Mesothelial cell of epicardium (in vitro differentiated cells): ENCODE measurements around the gene PPP6R3. TPM values are rescaled to one million over a fixed set of nuclear protein-coding genes. Genes with fewer than 3 reads are reported as not detected.

ENCODE experiments used
- DNase-seq, 2 experiments: peaks; one replicate each; pipeline ENCODE4 v3.0.0; 2021; ENCODE audit warnings: low spot score in 2 of 2; ENCODE audit not compliant: unreplicated experiment in 2 of 2
- H3K27ac Mint-ChIP-seq: 2 replicates; pipeline ENCODE4 v1.8.0; 2021; ENCODE audit warnings: mixed read lengths
- H3K27me3 Mint-ChIP-seq: 2 replicates; pipeline ENCODE4 v1.8.0; 2021; ENCODE audit warnings: low read depth, mixed read lengths
- H3K36me3 Mint-ChIP-seq: 2 replicates; pipeline ENCODE4 v1.8.0; 2021; ENCODE audit warnings: mixed read lengths
- H3K4me1 Mint-ChIP-seq: 2 replicates; pipeline ENCODE4 v1.8.0; 2021; ENCODE audit warnings: mixed read lengths
- H3K4me3 Mint-ChIP-seq: 2 replicates; pipeline ENCODE4 v1.8.0; 2021; ENCODE audit warnings: mild to moderate bottlenecking, moderate library complexity, mixed read lengths
- H3K9me3 Mint-ChIP-seq: 2 replicates; pipeline ENCODE4 v1.8.0; 2021; ENCODE audit warnings: mixed read lengths
- total RNA-seq: library from RNA; stranded (reverse); gene quantifications from 3 replicates; pipeline ENCODE4 v1.2.1, GENCODE V29; 2021
- TF ChIP-seq, protein P1 (sequence below): fragments of 200-600 bp; sonication (generic); IDR thresholded peaks from one replicate; pipeline ENCODE4 v1.5.0; 2021; ENCODE audit warnings: antibody characterized with exemption; ENCODE audit not compliant: unreplicated experiment

The PPP6R3 gene
- total RNA-seq, 1 donor from 2014 or later: 137 TPM

DNA sequence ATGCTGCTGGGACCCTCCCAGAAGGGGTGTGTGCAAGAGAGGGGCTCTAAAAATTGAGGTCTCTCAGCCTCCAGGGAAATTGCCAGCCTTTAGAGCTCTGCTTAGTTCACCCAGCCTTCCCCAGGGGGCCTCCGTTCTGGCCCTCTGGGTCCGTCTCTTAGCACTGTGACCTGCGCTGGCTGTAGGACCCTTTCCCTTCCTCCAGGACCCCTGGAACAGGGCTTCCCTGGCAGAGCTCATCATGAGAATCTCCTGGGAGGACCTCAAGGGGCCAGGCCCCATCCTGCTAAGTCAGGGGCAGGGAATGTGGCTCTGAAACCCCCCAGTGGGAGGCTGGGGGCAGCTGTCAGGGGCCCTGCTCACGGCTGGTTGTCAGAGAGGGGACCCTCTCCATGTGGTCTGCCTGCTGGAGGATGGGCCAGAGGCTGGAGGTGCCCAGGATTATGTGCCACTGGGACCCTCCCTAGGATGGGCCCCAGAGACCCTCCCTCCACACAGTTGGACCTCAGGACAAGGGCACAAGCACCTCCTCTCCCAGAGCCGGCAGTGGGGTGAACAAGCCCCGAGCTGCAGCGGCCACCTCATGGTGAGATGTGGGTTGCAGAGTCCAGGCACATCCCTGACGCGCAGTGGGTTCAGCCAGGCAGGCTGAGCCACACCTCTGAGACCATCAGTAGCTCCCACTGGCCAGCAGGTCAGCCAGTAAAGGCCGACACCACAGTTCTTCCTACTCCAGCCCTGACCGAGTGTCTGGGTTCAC is 196.6 kb downstream of the PPP6R3 start:
- H3K27ac Mint-ChIP-seq: no peak overlapping the region
- TF ChIP-seq, protein P1, sequence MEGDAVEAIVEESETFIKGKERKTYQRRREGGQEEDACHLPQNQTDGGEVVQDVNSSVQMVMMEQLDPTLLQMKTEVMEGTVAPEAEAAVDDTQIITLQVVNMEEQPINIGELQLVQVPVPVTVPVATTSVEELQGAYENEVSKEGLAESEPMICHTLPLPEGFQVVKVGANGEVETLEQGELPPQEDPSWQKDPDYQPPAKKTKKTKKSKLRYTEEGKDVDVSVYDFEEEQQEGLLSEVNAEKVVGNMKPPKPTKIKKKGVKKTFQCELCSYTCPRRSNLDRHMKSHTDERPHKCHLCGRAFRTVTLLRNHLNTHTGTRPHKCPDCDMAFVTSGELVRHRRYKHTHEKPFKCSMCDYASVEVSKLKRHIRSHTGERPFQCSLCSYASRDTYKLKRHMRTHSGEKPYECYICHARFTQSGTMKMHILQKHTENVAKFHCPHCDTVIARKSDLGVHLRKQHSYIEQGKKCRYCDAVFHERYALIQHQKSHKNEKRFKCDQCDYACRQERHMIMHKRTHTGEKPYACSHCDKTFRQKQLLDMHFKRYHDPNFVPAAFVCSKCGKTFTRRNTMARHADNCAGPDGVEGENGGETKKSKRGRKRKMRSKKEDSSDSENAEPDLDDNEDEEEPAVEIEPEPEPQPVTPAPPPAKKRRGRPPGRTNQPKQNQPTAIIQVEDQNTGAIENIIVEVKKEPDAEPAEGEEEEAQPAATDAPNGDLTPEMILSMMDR: no peak
- peaks cover 13% of the 10 kb centered on the region for H3K9me3 Mint-ChIP-seq
- no peaks in the 10 kb centered on the region for H3K36me3 Mint-ChIP-seq
- DNase-seq: no peak
- H3K4me1 Mint-ChIP-seq: peaks cover 9% of the 10 kb centered on the region
- peaks cover 5% of the 10 kb centered on the region for H3K27me3 Mint-ChIP-seq
- H3K4me3 Mint-ChIP-seq: no peak overlapping the region

DNA sequence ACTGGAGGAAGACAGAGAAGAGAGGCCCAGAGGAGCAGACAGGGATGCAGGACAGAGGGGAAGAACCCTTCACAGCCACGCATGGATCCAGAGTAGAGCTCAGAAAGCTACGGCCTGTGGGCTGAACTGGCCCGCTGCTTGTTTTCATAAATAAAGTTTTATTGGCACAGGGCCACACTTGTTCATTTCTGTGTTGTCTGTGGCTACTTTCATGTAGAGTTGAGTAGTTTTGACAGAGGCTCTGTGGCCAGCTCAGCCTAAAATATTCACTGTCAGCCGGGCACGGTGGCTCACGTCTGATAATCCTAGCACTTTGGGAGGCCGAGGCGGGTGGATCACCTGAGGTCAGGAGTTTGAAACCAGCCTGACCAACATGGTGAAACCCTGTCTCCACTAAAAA is 197.5 kb downstream of the PPP6R3 start:
- Mint-ChIP-seq H3K9me3 (peaks cover 16% of the 10 kb centered on the region), H3K4me3 (no peak overlapping the region), H3K27me3 (peaks cover 8% of the 10 kb centered on the region), H3K4me1 (peaks cover 9% of the 10 kb centered on the region), H3K36me3 (no peaks in the 10 kb centered on the region), H3K27ac (no peak overlapping the region)
- no peak for DNase-seq
- TF ChIP-seq, protein P1: no peak

DNA sequence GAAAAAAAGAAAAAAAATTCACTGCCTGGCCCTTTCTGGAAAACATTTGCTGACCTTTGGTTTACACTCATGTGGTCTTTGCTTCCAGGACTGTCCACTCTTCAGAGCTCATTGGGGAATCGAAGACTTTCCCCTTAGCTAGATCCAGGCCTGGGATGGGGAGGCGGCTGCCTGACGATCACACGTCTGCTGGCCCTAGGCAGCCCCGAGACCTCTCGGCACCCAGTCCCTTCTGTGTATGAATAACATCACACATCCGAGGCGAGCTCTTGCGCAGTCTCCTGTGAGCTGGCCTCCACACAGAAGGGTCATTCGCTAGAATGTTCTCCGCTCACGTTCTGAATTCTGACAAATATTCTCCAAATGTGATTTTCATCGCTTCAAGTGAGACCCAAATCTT is 198.1 kb downstream of the PPP6R3 start:
- no peak for DNase-seq
- TF ChIP-seq, protein P1: no peak
- Mint-ChIP-seq H3K4me3 (no peak overlapping the region), H3K4me1 (peaks cover 9% of the 10 kb centered on the region), H3K36me3 (no peaks in the 10 kb centered on the region), H3K9me3 (peaks cover 16% of the 10 kb centered on the region), H3K27ac (peak overlapping the region; percentile 79), H3K27me3 (peaks cover 8% of the 10 kb centered on the region)

DNA sequence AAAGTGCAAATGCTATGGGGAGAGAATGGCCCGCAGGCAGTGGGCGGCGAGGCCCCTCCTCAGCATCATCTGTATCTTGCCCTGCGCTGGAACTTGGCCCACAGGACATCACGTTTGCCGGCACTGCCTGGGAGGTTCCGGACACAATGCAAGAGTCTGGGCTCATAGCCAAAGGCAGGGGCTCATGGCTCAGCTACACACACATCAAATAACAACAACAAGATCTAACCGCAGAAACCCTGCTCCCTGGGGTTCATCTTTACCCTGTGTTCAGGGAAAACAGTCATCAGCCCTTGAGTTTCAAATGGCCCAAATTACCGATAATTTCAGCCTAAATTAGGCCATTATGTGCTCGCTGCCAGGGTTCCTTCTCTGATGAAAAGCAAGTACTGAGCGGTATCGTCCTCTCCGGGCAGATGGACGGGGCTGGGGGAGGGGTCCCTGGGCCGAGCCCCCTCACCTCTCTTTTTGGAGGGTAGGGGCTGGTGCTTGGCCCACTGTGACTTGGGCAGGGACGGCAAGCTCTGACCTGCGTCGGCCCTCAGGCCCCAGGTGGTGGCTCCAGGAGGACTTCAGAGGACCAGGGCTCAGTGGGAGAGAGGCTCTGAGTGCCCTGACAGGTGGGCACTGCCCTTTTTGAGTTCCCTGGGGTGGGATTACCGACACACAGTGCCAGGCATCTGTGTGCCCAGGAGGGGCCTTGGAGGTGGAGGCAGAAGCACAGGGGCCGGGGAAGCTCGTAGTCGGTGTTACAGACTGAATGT is 198.8 kb downstream of the PPP6R3 start:
- H3K27me3 Mint-ChIP-seq: peaks cover 8% of the 10 kb centered on the region
- peak overlapping the region; percentile 79 for H3K27ac Mint-ChIP-seq
- TF ChIP-seq, protein P1: no peak
- H3K4me1 Mint-ChIP-seq: peaks cover 9% of the 10 kb centered on the region
- H3K4me3 Mint-ChIP-seq: no peak overlapping the region
- no peaks in the 10 kb centered on the region for H3K36me3 Mint-ChIP-seq
- peak; percentile 52 to 63 for DNase-seq
- H3K9me3 Mint-ChIP-seq: peaks cover 16% of the 10 kb centered on the region

DNA sequence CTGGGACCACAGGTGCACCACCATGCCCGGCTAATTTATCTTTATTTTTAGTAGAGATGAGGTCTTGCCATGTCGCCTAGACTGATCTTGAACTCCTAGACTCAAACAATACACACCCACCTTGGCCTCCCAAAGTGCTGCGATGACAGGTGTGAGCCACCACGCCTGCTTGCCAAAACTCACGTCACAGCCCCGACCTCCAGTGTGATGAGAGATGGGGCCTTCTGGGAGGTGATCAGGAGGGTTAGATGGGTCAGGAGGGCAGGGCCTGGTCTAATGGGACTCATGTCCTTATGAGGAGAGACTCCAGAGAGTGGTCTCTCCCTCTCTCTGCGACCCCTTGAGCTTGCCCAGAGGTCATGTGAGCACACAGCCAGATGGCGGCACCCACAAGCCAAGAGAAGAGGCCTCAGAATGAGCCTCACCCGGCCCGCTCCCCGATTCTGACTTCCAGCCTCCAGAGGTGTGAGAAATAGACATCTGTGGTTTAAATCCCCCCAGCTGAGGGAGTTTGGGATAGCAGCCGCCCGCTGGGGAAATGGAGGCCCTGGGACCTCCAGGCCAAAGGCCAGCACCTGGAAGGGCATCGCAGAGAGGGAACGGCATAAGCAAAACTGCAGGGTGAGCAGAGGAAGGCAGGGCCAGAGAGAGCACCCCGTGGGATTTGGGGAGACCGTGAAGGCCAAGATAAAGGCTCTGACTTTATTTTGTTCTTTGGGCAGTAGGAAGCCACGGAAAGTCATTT is 199.7 kb downstream of the PPP6R3 start:
- TF ChIP-seq, protein P1: no peak
- no peak overlapping the region for H3K4me3 Mint-ChIP-seq
- DNase-seq: no peak
- no peak overlapping the region for H3K27ac Mint-ChIP-seq
- peaks cover 14% of the 10 kb centered on the region for H3K27me3 Mint-ChIP-seq
- H3K36me3 Mint-ChIP-seq: no peaks in the 10 kb centered on the region
- H3K9me3 Mint-ChIP-seq: peaks cover 13% of the 10 kb centered on the region
- H3K4me1 Mint-ChIP-seq: peaks cover 9% of the 10 kb centered on the region
